K562 (cell line): ENCODE data around the gene NACC1. TPM values are rescaled to one million over a fixed set of nuclear protein-coding genes. Genes with fewer than 3 reads are reported as not detected.

Experiments
- HDAC1 ChIP-seq, 2 experiments: fragments of 450-650 bp; IDR thresholded peaks; 2 replicates each; pipeline ENCODE4 v1.6.1; 2016 to 2017; ENCODE audit warnings: inconsistent platforms in 1 of 2, mild to moderate bottlenecking in 1 of 2, moderate library complexity in 1 of 2
- IFI16 ChIP-seq: fragments of 250-450 bp; sonication (Bioruptor Pico); IDR thresholded peaks from 2 replicates; pipeline ENCODE4 v2.1.2; 2022; ENCODE audit warnings: mild to moderate bottlenecking, inconsistent platforms
- KDM1A ChIP-seq, 2 experiments: fragments of 450-650 bp; IDR thresholded peaks; 2 replicates each; pipeline ENCODE4 v1.6.1; 2016; ENCODE audit warnings: mild to moderate bottlenecking in 2 of 2
- KHSRP ChIP-seq: fragments of 450-650 bp; IDR thresholded peaks from 2 replicates; pipeline ENCODE4 v1.6.1; 2017
- MIER1 ChIP-seq: fragments of 450-650 bp; IDR thresholded peaks from 2 replicates; pipeline ENCODE4 v1.6.1; 2016; ENCODE audit warnings: antibody characterized with exemption, mild to moderate bottlenecking, low read depth
- NR2F6 ChIP-seq: fragments of 450-650 bp; formaldehyde crosslinking; IDR thresholded peaks from 2 replicates; pipeline ENCODE4 v1.4.0; 2020; ENCODE audit warnings: mild to moderate bottlenecking
- POLR2A ChIP-seq: fragments of 450-650 bp; conservative IDR thresholded peaks from 2 replicates; pipeline ENCODE4 v1.6.1; 2016
- RBM22 ChIP-seq: fragments of 200-400 bp; formaldehyde crosslinking; IDR thresholded peaks from 2 replicates; pipeline ENCODE4 v1.6.1; 2018; ENCODE audit warnings: low read length, low read depth; ENCODE audit not compliant: poor library complexity, severe bottlenecking
- SAFB ChIP-seq: fragments of 200-400 bp; formaldehyde crosslinking; IDR thresholded peaks from 2 replicates; pipeline ENCODE4 v1.6.1; 2017; ENCODE audit warnings: low read depth, low read length, borderline replicate concordance
- TCF3 ChIP-seq: sonication (generic); formaldehyde crosslinking; IDR thresholded peaks from 2 replicates; pipeline ENCODE4 v1.4.0; 2020; ENCODE audit warnings: mild to moderate bottlenecking, missing genetic modification reagents
- ZC3H11A ChIP-seq: IDR thresholded peaks from 2 replicates; pipeline ENCODE4 v1.6.1; 2012; ENCODE audit warnings: low read depth, low read length, improper control_type of control experiment
- ZC3H4 ChIP-seq: sonication (generic); formaldehyde crosslinking; IDR thresholded peaks from 2 replicates; pipeline ENCODE4 v1.9.0; 2021; ENCODE audit warnings: missing genetic modification reagents, borderline replicate concordance
- ZFP1 ChIP-seq: fragments of 450-650 bp; formaldehyde crosslinking; IDR thresholded peaks from 2 replicates; pipeline ENCODE4 v1.4.0; 2020; ENCODE audit warnings: mild to moderate bottlenecking, mixed read lengths
- ZNF175 ChIP-seq: fragments of 200-800 bp; sonication (Bioruptor generic); IDR thresholded peaks from 2 replicates; pipeline ENCODE4 v1.6.1; 2016; ENCODE audit warnings: low read depth, mild to moderate bottlenecking, missing genetic modification characterization, missing compliant biosample characterization
- ZNF77 ChIP-seq: fragments of 250-450 bp; sonication (Bioruptor Pico); IDR thresholded peaks from 2 replicates; pipeline ENCODE4 v1.5.0; 2020
- polyA plus RNA-seq, 8 experiments: library from polyadenylated mRNA; depleted of rRNA in 4 of 8; stranded (reverse) in 5 of 8; unstranded in 3 of 8; fragments of >200 nt; fragmentation: Nextera tagmentation in 2 of 8; fragmentation: Illumina TruSeq in 1 of 8; extraction: Ambion mirVana in 2 of 8; extraction: Trizol in 1 of 8; gene quantifications; 2 replicates each; pipeline versions ENCODE4 v1.2.1 to v1.2.3, GENCODE V29; 2011 to 2014; ENCODE audit warnings: inconsistent platforms in 1 of 8, missing spikeins in 1 of 8
- total RNA-seq, 7 experiments: library from RNA; depleted of rRNA in 6 of 7; stranded (reverse); fragments of >200 nt in 6 of 7; fragmentation: Illumina TruSeq in 2 of 7; extraction: Trizol in 2 of 7; gene quantifications; 2 replicates each; pipeline versions ENCODE4 v1.2.1 to v1.2.3, GENCODE V29; 2011 to 2021; ENCODE audit warnings: low replicate concordance in 1 of 7
- TF ChIP-seq, protein P1 (sequence below): fragments of 450-650 bp; IDR thresholded peaks from 2 replicates; pipeline ENCODE4 v1.6.1; 2018; ENCODE audit warnings: mild to moderate bottlenecking, low read depth; ENCODE audit not compliant: partially characterized antibody
- TF ChIP-seq, protein P2 (sequence below): fragments of 450-650 bp; IDR thresholded peaks from 2 replicates; pipeline ENCODE4 v1.6.1; 2016; ENCODE audit warnings: mild to moderate bottlenecking
- TF ChIP-seq, protein P3 (sequence below): fragments of 450-650 bp; IDR thresholded peaks from one replicate; pipeline ENCODE4 v1.6.1; 2018; ENCODE audit warnings: mild to moderate bottlenecking, moderate library complexity; ENCODE audit not compliant: partially characterized antibody
- TF ChIP-seq, protein P4 (sequence below), 2 experiments: fragments of 150-350 bp in 1 of 2; IDR thresholded peaks; 2 replicates each; pipeline ENCODE4 v1.6.1; 2012 to 2016; ENCODE audit warnings: low read depth in 2 of 2, low read length in 2 of 2, mild to moderate bottlenecking in 1 of 2, moderate library complexity in 1 of 2

The NACC1 gene
- total and polyA plus RNA-seq, 9 of the 15 experiments (the other 6 are each of a cell fraction or from before 2014, with no cell fraction given) = 0.04 to 96.6 (median 25.8) TPM

DNA sequence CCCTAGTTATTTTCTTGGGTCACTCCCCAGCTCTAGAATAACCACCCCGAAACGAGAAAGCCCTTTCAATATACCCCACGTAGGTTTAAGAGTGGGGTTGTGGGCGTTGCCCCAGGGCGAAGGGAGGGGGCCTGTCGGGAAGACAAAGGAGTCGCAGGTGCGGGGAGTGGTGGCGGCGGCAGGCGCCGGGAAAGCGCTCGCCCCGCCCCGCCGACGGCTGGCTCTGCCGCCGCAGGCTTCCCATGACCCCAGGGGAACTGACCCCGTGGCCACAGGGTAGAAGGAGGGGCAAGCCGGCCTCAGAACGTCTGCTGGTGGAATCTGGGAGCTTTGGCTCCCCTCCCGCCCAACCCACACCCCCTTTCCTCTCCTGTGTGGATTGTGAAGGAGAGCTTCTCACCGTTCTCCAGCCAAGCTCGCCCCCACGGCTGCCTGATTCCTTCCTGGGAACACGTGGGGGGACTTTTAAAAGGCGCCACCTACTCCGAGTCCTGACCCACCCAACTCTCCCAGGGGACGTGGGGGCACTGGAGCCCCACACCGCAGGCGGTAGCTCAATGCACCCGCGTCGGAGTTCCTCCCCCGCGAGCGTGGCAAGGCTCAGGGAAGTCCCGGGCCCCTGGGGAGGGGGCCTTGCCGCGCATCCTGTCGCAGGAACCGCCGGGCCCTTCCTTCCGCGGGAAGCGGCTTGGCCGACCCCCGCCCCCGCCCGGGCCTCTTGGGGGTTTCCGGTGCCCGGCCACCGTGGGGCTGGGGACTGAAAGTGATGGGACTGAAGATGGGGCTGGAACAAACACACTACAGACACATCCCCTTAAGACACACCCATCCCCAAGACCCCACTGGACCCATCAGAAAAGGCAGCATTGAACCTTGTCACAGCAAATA, 37.7 kb downstream of the NACC1 start (continued):
- TF ChIP-seq, protein P1, sequence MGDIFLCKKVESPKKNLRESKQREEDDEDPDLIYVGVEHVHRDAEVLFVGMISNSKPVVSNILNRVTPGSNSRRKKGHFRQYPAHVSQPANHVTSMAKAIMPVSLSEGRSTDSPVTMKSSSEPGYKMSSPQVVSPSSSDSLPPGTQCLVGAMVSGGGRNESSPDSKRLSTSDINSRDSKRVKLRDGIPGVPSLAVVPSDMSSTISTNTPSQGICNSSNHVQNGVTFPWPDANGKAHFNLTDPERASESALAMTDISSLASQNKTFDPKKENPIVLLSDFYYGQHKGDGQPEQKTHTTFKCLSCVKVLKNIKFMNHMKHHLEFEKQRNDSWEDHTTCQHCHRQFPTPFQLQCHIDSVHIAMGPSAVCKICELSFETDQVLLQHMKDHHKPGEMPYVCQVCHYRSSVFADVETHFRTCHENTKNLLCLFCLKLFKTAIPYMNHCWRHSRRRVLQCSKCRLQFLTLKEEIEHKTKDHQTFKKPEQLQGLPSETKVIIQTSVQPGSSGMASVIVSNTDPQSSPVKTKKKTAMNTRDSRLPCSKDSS = no peak
- TF ChIP-seq, protein P2, sequence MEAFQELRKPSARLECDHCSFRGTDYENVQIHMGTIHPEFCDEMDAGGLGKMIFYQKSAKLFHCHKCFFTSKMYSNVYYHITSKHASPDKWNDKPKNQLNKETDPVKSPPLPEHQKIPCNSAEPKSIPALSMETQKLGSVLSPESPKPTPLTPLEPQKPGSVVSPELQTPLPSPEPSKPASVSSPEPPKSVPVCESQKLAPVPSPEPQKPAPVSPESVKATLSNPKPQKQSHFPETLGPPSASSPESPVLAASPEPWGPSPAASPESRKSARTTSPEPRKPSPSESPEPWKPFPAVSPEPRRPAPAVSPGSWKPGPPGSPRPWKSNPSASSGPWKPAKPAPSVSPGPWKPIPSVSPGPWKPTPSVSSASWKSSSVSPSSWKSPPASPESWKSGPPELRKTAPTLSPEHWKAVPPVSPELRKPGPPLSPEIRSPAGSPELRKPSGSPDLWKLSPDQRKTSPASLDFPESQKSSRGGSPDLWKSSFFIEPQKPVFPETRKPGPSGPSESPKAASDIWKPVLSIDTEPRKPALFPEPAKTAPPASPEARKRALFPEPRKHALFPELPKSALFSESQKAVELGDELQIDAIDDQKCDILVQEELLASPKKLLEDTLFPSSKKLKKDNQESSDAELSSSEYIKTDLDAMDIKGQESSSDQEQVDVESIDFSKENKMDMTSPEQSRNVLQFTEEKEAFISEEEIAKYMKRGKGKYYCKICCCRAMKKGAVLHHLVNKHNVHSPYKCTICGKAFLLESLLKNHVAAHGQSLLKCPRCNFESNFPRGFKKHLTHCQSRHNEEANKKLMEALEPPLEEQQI = no peak
- TF ChIP-seq ZC3H4 (CRISPR knock-in tag) (no peak), ZNF175 (peak; percentile 36; the same call in 1 of the 2 replicates), KDM1A (IDR thresholded peaks at IDR 0.05) (no peak), ZC3H11A (no peak), MIER1 (no peak), KHSRP (no peak), ZNF77 (CRISPR knock-in tag) (no peak), ZFP1 (CRISPR knock-in tag) (no peak), SAFB (no peak), RBM22 (peak; percentile 100), HDAC1 (IDR thresholded peaks at IDR 0.05) (peak in 1 of 2 experiments; percentile 10; a peak in 2 of 4 replicates), POLR2A (peak; percentile 90), NR2F6 (CRISPR knock-in tag) (no peak), TCF3 (CRISPR knock-in tag) (no peak), IFI16 (no peak)
- TF ChIP-seq, protein P3, sequence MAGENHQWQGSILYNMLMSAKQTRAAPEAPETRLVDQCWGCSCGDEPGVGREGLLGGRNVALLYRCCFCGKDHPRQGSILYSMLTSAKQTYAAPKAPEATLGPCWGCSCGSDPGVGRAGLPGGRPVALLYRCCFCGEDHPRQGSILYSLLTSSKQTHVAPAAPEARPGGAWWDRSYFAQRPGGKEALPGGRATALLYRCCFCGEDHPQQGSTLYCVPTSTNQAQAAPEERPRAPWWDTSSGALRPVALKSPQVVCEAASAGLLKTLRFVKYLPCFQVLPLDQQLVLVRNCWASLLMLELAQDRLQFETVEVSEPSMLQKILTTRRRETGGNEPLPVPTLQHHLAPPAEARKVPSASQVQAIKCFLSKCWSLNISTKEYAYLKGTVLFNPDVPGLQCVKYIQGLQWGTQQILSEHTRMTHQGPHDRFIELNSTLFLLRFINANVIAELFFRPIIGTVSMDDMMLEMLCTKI = no peak
- TF ChIP-seq, protein P4, sequence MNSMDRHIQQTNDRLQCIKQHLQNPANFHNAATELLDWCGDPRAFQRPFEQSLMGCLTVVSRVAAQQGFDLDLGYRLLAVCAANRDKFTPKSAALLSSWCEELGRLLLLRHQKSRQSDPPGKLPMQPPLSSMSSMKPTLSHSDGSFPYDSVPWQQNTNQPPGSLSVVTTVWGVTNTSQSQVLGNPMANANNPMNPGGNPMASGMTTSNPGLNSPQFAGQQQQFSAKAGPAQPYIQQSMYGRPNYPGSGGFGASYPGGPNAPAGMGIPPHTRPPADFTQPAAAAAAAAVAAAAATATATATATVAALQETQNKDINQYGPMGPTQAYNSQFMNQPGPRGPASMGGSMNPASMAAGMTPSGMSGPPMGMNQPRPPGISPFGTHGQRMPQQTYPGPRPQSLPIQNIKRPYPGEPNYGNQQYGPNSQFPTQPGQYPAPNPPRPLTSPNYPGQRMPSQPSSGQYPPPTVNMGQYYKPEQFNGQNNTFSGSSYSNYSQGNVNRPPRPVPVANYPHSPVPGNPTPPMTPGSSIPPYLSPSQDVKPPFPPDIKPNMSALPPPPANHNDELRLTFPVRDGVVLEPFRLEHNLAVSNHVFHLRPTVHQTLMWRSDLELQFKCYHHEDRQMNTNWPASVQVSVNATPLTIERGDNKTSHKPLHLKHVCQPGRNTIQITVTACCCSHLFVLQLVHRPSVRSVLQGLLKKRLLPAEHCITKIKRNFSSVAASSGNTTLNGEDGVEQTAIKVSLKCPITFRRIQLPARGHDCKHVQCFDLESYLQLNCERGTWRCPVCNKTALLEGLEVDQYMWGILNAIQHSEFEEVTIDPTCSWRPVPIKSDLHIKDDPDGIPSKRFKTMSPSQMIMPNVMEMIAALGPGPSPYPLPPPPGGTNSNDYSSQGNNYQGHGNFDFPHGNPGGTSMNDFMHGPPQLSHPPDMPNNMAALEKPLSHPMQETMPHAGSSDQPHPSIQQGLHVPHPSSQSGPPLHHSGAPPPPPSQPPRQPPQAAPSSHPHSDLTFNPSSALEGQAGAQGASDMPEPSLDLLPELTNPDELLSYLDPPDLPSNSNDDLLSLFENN (IDR thresholded peaks at IDR 0.05; ENCODE audit: low read depth in 2 of 2, low read length in 2 of 2) = no peak; a peak in 1 of 4 replicates
